Measurements from ENCODE around the gene INSYN2B.

INSYN2B gene

DNA sequence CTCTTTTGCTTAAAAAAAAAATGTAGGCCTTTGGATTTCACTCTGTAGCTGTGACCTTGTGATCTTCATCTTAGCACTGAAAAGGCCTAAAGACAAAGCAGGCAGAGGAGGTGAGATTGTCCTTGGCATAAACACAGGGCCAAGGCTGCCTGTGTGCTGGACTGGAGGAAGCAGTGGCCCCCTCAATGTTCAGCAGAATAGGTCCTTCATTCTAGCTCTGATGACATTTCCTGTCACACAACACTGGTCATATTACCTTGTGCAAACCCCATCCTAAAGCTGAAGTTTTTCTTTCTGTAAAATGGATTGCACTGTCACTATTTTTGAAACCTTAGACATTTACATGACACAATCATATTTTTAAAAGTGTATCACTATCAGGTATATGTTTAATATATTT, 147.4 kb downstream of the INSYN2B start:
- TF ChIP-seq, protein P1, sequence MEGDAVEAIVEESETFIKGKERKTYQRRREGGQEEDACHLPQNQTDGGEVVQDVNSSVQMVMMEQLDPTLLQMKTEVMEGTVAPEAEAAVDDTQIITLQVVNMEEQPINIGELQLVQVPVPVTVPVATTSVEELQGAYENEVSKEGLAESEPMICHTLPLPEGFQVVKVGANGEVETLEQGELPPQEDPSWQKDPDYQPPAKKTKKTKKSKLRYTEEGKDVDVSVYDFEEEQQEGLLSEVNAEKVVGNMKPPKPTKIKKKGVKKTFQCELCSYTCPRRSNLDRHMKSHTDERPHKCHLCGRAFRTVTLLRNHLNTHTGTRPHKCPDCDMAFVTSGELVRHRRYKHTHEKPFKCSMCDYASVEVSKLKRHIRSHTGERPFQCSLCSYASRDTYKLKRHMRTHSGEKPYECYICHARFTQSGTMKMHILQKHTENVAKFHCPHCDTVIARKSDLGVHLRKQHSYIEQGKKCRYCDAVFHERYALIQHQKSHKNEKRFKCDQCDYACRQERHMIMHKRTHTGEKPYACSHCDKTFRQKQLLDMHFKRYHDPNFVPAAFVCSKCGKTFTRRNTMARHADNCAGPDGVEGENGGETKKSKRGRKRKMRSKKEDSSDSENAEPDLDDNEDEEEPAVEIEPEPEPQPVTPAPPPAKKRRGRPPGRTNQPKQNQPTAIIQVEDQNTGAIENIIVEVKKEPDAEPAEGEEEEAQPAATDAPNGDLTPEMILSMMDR (IDR thresholded peaks at IDR 0.05; ENCODE audit: insufficient read depth, low read length, poor library complexity, severe bottlenecking) = no peak
- H3K27me3 ChIP-seq (replicated peaks; ENCODE audit: control insufficient read depth, insufficient read depth, low read length) = no peaks in the 10 kb centered on the region
- no peak for DNase-seq (ENCODE audit: extremely low read depth, insufficient read length)
- H3K36me3 ChIP-seq (ENCODE audit: control insufficient read depth, insufficient read depth, low read length) = no peaks in the 10 kb centered on the region; the same call in 1 of the 2 replicates
- no peak overlapping the region for H3K4me3 ChIP-seq (replicated peaks; ENCODE audit: low read depth, low read length)

DNA sequence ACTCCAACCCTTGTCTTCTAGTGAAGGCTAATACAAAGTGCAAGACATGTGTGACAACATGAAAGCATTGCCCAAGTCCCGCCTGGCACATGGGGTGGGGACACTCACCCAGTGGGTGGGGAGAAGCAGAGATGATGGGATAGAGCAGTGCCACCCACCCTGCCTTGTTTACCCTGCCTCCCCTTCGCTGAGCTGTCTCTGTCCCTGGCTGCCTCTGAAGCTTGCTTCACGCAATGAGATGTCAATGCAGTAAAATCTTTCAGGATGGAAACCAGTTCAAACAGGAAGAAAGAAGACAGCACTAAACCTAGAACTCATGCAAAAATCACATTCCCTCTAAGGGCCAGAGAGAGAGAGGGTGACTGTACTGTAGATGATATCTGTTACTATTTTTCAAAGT, 148.0 kb downstream of the INSYN2B start:
- TF ChIP-seq, protein P1 (IDR thresholded peaks at IDR 0.05; ENCODE audit: insufficient read depth, low read length, poor library complexity, severe bottlenecking) = no peak
- DNase-seq (ENCODE audit: extremely low read depth, insufficient read length) = no peak
- Histone ChIP-seq H3K27me3 (replicated peaks; ENCODE audit: control insufficient read depth, insufficient read depth, low read length) (no peaks in the 10 kb centered on the region), H3K36me3 (ENCODE audit: control insufficient read depth, insufficient read depth, low read length) (no peaks in the 10 kb centered on the region; the same call in 1 of the 2 replicates), H3K4me3 (replicated peaks; ENCODE audit: low read depth, low read length) (no peak overlapping the region)

DNA sequence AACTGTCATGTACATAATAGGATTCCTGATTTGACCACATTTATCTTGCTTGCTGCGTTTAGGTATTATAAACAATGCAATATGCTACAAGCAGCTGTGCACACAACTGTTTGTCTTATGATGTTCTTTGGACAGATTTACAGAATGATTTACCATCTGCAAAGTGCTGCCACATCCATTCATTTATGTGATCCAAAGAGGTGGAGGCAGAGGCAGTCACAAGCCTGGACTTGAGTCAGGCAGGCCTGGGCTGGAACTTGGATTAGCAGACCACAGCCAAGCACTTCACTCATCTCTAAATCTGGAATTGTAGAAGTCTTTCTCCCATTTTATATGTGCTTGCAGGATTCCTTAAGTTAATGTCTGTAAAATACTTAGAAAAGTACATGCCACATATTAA, 149.0 kb downstream of the INSYN2B start:
- H3K27me3 ChIP-seq (replicated peaks; ENCODE audit: control insufficient read depth, insufficient read depth, low read length) = no peaks in the 10 kb centered on the region
- no peaks in the 10 kb centered on the region; the same call in 1 of the 2 replicates for H3K36me3 ChIP-seq (ENCODE audit: control insufficient read depth, insufficient read depth, low read length)
- TF ChIP-seq, protein P1 (IDR thresholded peaks at IDR 0.05; ENCODE audit: insufficient read depth, low read length, poor library complexity, severe bottlenecking) = no peak
- no peak for DNase-seq (ENCODE audit: extremely low read depth, insufficient read length)
- H3K4me3 ChIP-seq (replicated peaks; ENCODE audit: low read depth, low read length) = no peak overlapping the region

DNA sequence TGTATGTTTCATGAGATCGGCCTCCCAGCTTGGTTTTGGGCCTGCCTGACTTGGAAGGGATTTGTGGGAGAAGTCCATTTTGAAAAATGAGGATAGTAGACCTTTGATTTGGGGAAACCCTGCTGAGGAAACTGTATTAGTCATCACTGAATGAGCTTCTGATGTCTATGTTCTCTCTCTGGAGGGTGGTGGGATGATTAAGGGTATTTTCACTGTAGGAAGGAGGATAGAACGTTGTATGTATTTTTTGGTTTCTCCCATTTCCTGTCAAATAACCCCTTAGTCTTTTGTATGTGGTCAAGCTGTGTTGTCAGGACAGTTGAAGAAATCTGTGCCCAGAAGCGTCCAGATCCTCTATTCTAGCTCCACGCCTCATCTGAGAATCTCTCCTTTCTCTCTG, 151.9 kb downstream of the INSYN2B start:
- TF ChIP-seq, protein P1 (IDR thresholded peaks at IDR 0.05; ENCODE audit: insufficient read depth, low read length, poor library complexity, severe bottlenecking) = no peak
- Histone ChIP-seq H3K4me3 (replicated peaks; ENCODE audit: low read depth, low read length) (no peak overlapping the region), H3K27me3 (replicated peaks; ENCODE audit: control insufficient read depth, insufficient read depth, low read length) (no peaks in the 10 kb centered on the region), H3K36me3 (ENCODE audit: control insufficient read depth, insufficient read depth, low read length) (peaks cover 2% of the 10 kb centered on the region)
- no peak for DNase-seq (ENCODE audit: extremely low read depth, insufficient read length)

DNA sequence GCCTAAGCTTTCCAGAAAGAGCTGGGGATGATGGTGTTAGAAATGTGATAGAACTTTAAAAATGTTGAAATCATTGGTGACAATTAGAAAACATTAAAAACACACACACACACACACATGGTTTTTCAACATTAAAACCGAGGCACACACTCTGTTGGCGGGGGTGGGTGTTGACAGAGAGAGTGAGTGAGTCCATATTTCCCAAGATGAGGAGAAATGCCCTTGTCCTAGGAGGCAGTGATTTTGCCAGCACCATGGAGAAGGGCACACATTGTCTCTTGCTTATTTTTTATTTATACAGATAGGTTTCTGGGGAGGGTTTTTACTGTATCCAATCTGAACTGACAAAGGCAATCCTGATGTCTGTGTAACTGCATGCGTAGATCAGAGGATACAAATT, 152.5 kb downstream of the INSYN2B start:
- Histone ChIP-seq H3K36me3 (ENCODE audit: control insufficient read depth, insufficient read depth, low read length) (peaks cover 2% of the 10 kb centered on the region), H3K27me3 (replicated peaks; ENCODE audit: control insufficient read depth, insufficient read depth, low read length) (no peaks in the 10 kb centered on the region), H3K4me3 (replicated peaks; ENCODE audit: low read depth, low read length) (no peak overlapping the region)
- no peak for DNase-seq (ENCODE audit: extremely low read depth, insufficient read length)
- TF ChIP-seq, protein P1 (IDR thresholded peaks at IDR 0.05; ENCODE audit: insufficient read depth, low read length, poor library complexity, severe bottlenecking) = no peak

DNA sequence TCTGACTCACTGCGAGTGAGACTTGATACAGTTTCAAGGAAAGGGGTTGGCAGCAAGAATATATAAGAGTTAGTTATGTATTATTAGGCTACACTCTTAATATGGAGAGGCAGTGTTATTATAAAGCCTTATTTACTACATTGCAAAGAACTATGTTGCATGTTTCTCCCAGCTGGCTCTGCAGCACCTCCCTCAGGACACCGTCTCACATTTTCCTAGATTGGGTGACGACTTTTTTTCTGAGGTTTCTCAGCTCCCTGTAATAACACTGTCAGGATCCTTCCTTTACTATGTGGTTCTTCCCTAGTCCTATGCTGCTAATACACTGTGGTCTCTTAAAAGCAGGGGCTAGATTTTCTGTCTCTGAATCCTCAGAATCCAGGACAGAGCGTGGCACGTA, 153.7 kb downstream of the INSYN2B start:
- Histone ChIP-seq H3K4me3 (replicated peaks; ENCODE audit: low read depth, low read length) (no peak overlapping the region), H3K36me3 (ENCODE audit: control insufficient read depth, insufficient read depth, low read length) (peaks cover 2% of the 10 kb centered on the region; the same call in 1 of the 2 replicates), H3K27me3 (replicated peaks; ENCODE audit: control insufficient read depth, insufficient read depth, low read length) (no peaks in the 10 kb centered on the region)
- DNase-seq (ENCODE audit: extremely low read depth, insufficient read length) = no peak
- TF ChIP-seq, protein P1 (IDR thresholded peaks at IDR 0.05; ENCODE audit: insufficient read depth, low read length, poor library complexity, severe bottlenecking) = peak; percentile 24
